ENCODE measurements around the gene RHAG.
A peak's percentile ranks its signal among the peaks of the same experiment; 100 is the strongest.
"Not testable (repeated sequence)": the region's sequence is repeated elsewhere in the genome, so short reads cannot be mapped to it uniquely, and the experiment has no call there.

RHAG gene

GRCh38 chr6:49635978-49636712 lies 494 bp downstream of the RHAG start:
- DNase-seq (ENCODE audit: low read depth), result no peak

- no peak for DNase-seq (ENCODE audit: low read depth)
Measured at GRCh38 chr6:49635480-49635879, 1.2 kb downstream of the RHAG start.

DNA sequence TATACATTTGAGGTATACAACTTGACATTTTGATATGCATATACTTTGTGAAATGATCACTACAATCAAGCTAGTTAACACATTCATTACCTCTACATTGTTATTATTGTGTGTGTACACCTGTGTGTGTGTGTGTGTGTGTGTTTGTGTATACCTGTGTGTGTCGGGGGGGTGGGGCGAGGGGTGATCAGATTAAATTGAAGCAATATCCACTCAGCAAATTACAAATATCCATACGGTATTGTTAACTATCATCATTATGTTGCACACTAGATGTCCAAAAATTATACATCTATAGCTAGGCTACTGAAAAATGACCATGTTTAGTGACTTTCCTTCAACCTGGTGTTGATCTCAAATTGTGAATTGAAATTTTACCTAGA lies 1.8 kb downstream of the RHAG start:
- no peak for DNase-seq (ENCODE audit: low read depth)

DNA sequence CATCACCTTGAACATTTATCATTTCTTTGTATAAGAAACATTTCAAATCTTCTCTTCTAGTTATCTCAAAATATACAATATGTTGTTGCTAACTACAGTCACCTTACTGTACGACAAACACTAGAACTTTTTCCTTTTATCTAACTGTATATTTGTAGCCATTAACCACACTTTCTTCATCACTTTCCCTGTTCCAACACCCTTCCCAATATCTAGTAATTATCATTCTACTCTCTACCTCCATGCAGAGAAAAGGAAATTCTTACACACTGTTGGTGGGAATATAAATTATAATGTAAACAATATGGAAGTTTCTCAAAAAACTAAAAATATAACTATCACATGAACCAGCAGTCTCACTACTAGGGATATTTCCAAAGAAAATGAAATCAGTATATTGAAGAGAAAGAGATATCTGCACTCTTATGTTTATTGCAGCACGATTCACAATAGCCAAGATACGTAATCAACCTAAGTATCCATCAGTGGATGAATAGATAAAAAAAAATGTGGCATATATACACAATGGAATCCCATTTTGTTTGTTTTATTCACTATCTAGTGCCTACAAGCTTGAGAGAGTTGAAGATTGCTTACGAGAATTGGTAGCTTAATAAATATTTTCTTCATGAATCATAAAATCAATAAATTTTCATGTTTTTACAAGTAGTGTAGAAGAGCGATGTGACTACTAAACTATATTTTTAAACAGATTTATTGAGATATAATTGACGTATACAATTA lies 2.4 kb downstream of the RHAG start:
- DNase-seq (ENCODE audit: low read depth), result no peak

- no peak for DNase-seq (ENCODE audit: low read depth)
Measured at GRCh38 chr6:49633541-49633940, 3.1 kb downstream of the RHAG start.

- DNase-seq (ENCODE audit: low read depth), result no peak
Measured at GRCh38 chr6:49632727-49633126, 3.9 kb downstream of the RHAG start.

DNA sequence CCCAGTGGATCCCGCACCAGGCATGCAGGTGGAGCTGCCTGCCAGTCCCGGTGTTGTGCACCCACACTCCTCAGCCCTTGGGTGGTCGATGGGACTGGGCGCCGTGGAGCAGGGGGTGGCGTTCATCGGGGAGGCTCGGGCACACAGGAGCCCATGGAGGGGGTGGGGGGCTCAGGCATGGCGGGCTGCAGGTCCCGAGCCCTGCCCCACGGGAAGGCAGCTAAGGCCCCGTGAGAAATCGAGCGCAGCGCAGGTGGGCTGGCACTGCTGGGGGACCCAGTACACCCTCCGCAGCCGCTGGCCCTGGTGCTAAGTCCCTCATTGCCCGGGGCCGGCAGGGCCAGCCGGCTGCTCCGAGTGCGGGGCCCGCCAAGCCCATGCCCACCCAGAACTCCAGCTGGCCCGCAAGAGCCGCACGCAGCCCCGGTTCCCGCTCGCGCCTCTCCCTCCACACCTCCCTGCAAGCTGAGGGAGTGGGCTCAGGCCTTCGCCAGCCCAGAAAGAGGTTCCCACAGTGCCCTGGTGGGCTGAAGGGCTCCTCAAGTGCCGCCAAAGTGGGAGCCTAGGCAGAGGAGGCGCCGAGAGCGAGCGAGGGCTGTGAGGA lies 7.1 kb downstream of the RHAG start:
- not testable (repeated sequence) for DNase-seq (ENCODE audit: low read depth)

DNA sequence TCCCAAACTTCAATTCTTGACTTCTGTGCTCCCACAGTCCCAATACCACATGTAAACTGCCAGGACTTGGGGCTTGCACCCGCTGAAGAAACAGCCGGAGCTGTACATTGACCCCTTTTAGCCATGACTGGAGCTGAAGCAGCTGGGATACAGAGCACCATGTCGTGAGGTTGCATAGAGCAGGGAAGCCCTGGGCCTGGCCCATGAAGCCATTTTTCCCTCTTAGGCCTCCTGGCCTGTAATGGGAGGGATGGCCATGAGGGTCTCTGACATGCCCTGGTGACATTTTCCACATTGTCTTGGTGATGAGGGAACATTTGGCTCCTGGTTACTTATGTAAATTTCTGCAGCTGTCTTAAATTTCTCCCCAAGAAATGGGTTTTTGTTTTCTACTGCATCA lies 9.8 kb downstream of the RHAG start:
- no peak for DNase-seq (ENCODE audit: low read depth)

- no peak for DNase-seq (ENCODE audit: low read depth)
Measured at GRCh38 chr6:49618257-49618656, 18.4 kb downstream of the RHAG start.

GRCh38 chr6:49614144-49614543 lies 22.5 kb downstream of the RHAG start:
- DNase-seq (ENCODE audit: low read depth), result not testable (repeated sequence)

- DNase-seq (ENCODE audit: low read depth), result no peak
Measured at GRCh38 chr6:49609285-49609684, 27.4 kb downstream of the RHAG start.

GRCh38 chr6:49608275-49608674 lies 28.4 kb downstream of the RHAG start:
- not testable (repeated sequence) for DNase-seq (ENCODE audit: low read depth)

DNA sequence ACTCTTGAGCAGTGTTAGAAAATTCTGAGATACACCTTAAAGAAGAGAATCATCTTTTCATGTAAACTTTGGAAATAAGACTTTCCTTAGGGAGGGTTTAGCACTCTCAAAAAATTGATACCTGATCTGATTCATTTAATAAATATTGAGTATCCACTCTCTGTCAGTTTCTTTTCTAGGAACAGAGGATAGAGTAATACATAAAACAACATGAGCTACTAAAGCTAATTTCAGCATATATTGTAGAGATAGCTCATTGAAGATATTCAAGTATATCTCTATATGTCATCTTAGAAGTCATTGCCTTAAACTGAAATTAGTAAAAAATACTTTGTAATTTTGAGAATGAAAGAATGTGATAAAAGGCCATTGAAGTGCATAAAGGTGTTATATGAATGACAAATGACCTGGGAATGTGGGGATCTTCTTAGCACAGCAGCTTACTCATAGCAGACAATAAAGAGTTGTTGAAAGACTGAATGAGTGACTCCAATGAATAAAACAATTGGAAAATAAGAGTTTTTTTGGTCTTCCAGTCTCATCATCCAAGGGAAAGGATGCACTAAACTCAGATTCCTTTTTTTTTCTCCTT lies 29.2 kb downstream of the RHAG start:
- peak; percentile 16 for DNase-seq (ENCODE audit: low read depth)

DNA sequence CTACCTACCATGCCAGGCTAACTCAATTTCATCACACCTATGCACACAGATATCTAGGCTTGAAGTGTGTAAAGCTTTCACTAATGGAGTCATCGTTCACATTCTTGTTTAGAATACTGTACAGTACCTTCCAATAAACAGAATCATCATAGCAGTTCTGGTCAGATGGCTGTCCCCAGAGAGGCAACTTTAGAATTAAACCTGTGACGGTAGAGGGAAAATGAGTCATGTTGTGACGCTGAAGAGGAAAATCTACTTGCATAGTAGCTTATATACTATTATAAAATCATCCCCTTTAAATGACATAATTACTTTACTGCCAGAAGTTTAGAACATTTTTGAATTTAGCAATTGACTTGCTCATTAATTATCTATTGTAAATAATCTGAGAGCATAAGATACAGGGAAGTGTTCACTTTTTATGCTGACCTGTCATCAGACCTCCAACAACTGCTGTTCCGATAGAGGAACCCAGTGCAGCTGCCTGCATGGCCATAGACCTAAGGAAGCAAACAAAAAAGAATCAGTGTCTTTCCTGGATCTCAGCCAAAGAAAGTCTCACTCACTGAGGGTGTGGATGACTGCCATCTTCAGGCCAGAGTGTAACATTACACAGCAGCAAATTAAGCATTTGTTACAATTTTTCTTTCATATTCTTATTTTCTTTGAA lies 29.8 kb downstream of the RHAG start:
- peak; percentile 90 for DNase-seq (ENCODE audit: low read depth)

- not testable (repeated sequence) for DNase-seq (ENCODE audit: low read depth)
Measured at GRCh38 chr6:49604080-49604479, 32.6 kb downstream of the RHAG start.

DNA sequence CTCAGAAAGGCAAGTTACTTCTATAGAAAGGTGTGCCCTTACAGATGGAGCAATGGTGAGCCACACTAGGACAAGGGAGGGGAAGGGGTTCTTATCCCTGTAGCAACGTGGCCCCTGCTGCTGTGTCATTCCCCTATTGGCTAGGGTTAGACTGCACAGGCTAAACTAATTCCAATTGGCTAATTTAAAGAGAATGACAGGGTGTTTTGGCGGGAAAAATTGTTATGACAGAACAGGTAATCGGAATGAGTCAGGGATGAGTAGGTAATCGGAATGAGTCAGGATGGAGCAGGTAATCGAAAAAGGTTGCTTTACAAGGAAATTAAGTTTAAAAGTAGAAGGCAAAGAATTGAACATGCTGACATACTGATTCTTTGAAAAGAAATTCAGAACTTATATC lies 49.4 kb downstream of the RHAG start:
- DNase-seq (ENCODE audit: low read depth), result not testable (repeated sequence)

GRCh38 chr6:49582529-49582928 lies 54.1 kb downstream of the RHAG start:
- no peak for DNase-seq (ENCODE audit: low read depth)

GRCh38 chr6:49579649-49580048 lies 57.0 kb downstream of the RHAG start:
- no peak for DNase-seq (ENCODE audit: low read depth)

DNA sequence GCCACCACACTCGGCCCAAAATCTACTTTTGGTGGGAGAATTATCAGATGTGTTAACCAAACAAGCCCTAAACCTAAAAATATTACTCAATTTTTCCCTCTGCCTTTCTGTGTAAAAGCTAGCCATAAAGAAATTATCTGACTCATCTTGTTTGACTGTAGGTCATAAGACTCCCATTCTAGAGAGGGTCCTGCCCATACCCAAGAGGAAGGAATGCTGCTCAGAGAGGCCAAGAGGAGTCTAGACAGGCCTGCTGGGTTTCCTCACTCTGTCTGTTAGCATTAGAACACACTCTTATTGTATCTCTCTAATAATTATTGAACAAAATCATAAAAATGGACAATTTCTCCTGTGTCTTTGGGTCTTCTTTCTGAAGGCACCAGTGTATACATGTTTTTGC lies 60.0 kb downstream of the RHAG start:
- no peak for DNase-seq (ENCODE audit: low read depth)

- DNase-seq (ENCODE audit: low read depth), result peak; percentile 67
Measured at GRCh38 chr6:49570474-49571079, 66.1 kb downstream of the RHAG start.

- DNase-seq (ENCODE audit: low read depth), result peak; percentile 61
Measured at GRCh38 chr6:49565855-49566254, 70.8 kb downstream of the RHAG start.

GRCh38 chr6:49565261-49565660 lies 71.4 kb downstream of the RHAG start:
- DNase-seq (ENCODE audit: low read depth), result no peak

All from ELR (cell line).